Activated naive CD8-positive, alpha-beta T cell treated with anti-CD3 and anti-CD28 coated beads, Interleukin-2, amount 50 U/mL, for 24 hours (primary cell): ENCODE results near the gene DCAF8.

Experiments used
- ATAC-seq: fragments of 150-1000 bp; cut with Tn5 transposase; one replicate; pipeline ENCODE4 v1.10.0; 2021
- DNase-seq: peaks from one replicate; pipeline ENCODE4 v3.0.0; 2021
- H3K27ac Mint-ChIP-seq: one replicate; pipeline ENCODE4 v1.8.0; 2021; ENCODE audit warnings: mild to moderate bottlenecking, mixed read lengths
- H3K27me3 Mint-ChIP-seq: one replicate; pipeline ENCODE4 v1.8.0; 2021; ENCODE audit warnings: mixed read lengths
- H3K36me3 Mint-ChIP-seq: one replicate; pipeline ENCODE4 v1.8.0; 2021; ENCODE audit warnings: low read depth, mixed read lengths
- H3K4me1 Mint-ChIP-seq: one replicate; pipeline ENCODE4 v1.8.0; 2021; ENCODE audit warnings: mixed read lengths
- H3K4me3 Mint-ChIP-seq: one replicate; pipeline ENCODE4 v1.8.0; 2021; ENCODE audit warnings: mild to moderate bottlenecking, moderate library complexity, mixed read lengths
- H3K9me3 Mint-ChIP-seq: one replicate; pipeline ENCODE4 v1.8.0; 2021; ENCODE audit warnings: mixed read lengths

DCAF8 gene

GRCh38 chr1:160251687-160252526 lies 10.4 kb downstream of the DCAF8 start:
- H3K9me3 Mint-ChIP-seq, result no peaks in the 10 kb centered on the region
- H3K27ac Mint-ChIP-seq, result no peak overlapping the region
- ATAC-seq (peak; percentile 81), DNase-seq (peak; percentile 26)
- H3K4me3 Mint-ChIP-seq, result no peak overlapping the region
- H3K4me1 Mint-ChIP-seq, result peaks cover 16% of the 10 kb centered on the region
- peaks cover 4% of the 10 kb centered on the region for H3K36me3 Mint-ChIP-seq
- H3K27me3 Mint-ChIP-seq, result no peaks in the 10 kb centered on the region

- no peaks in the 10 kb centered on the region for H3K27me3 Mint-ChIP-seq
- H3K27ac Mint-ChIP-seq, result no peak overlapping the region
- ATAC-seq (no peak), DNase-seq (no peak)
- no peak overlapping the region for H3K4me3 Mint-ChIP-seq
- no peaks in the 10 kb centered on the region for H3K9me3 Mint-ChIP-seq
- peaks cover 10% of the 10 kb centered on the region for H3K4me1 Mint-ChIP-seq
- peaks cover 4% of the 10 kb centered on the region for H3K36me3 Mint-ChIP-seq
Observed at GRCh38 chr1:160251011-160251410, 11.3 kb downstream of the DCAF8 start.

GRCh38 chr1:160247053-160247452 lies 15.3 kb downstream of the DCAF8 start:
- Mint-ChIP-seq H3K27me3 (no peaks in the 10 kb centered on the region), H3K36me3 (peaks cover 12% of the 10 kb centered on the region), H3K27ac (no peak overlapping the region), H3K9me3 (no peaks in the 10 kb centered on the region), H3K4me1 (peaks cover 9% of the 10 kb centered on the region), H3K4me3 (no peak overlapping the region)
- no peak for ATAC-seq
- DNase-seq, result no peak

- no peak for ATAC-seq
- DNase-seq, result no peak
- H3K4me3 Mint-ChIP-seq, result no peak overlapping the region
- peaks cover 18% of the 10 kb centered on the region for H3K36me3 Mint-ChIP-seq
- H3K27me3 Mint-ChIP-seq, result no peaks in the 10 kb centered on the region
- H3K9me3 Mint-ChIP-seq, result no peaks in the 10 kb centered on the region
- no peak overlapping the region for H3K27ac Mint-ChIP-seq
- H3K4me1 Mint-ChIP-seq, result peaks cover 3% of the 10 kb centered on the region
Observed at GRCh38 chr1:160245434-160245833, 16.9 kb downstream of the DCAF8 start.

GRCh38 chr1:160244209-160244608 lies 18.1 kb downstream of the DCAF8 start:
- peaks cover 3% of the 10 kb centered on the region for H3K4me1 Mint-ChIP-seq
- no peak overlapping the region for H3K27ac Mint-ChIP-seq
- peaks cover 27% of the 10 kb centered on the region for H3K36me3 Mint-ChIP-seq

GRCh38 chr1:160243767-160244166 lies 18.6 kb downstream of the DCAF8 start:
- Mint-ChIP-seq H3K4me1 (peaks cover 3% of the 10 kb centered on the region), H3K27ac (no peak overlapping the region), H3K36me3 (peaks cover 31% of the 10 kb centered on the region), H3K27me3 (no peaks in the 10 kb centered on the region), H3K4me3 (no peak overlapping the region), H3K9me3 (no peaks in the 10 kb centered on the region)
- no peak for DNase-seq
- ATAC-seq, result no peak

More at GRCh38 chr1:160244209-160244608, 18.1 kb downstream of the DCAF8 start:
- H3K4me3 Mint-ChIP-seq, result no peak overlapping the region
- DNase-seq, result no peak
- ATAC-seq, result no peak
- no peaks in the 10 kb centered on the region for H3K27me3 Mint-ChIP-seq
- no peaks in the 10 kb centered on the region for H3K9me3 Mint-ChIP-seq

GRCh38 chr1:160239582-160240299 lies 22.6 kb downstream of the DCAF8 start:
- H3K27me3 Mint-ChIP-seq, result no peaks in the 10 kb centered on the region
- H3K36me3 Mint-ChIP-seq, result peaks cover 53% of the 10 kb centered on the region
- H3K4me1 Mint-ChIP-seq, result no peaks in the 10 kb centered on the region
- no peak for DNase-seq
- no peak overlapping the region for H3K27ac Mint-ChIP-seq
- no peaks in the 10 kb centered on the region for H3K9me3 Mint-ChIP-seq
- no peak for ATAC-seq
- no peak overlapping the region for H3K4me3 Mint-ChIP-seq

GRCh38 chr1:160238408-160238807 lies 23.9 kb downstream of the DCAF8 start:
- peaks cover 54% of the 10 kb centered on the region for H3K36me3 Mint-ChIP-seq
- H3K4me3 Mint-ChIP-seq, result no peak overlapping the region
- no peaks in the 10 kb centered on the region for H3K9me3 Mint-ChIP-seq
- ATAC-seq (no peak), DNase-seq (no peak)
- no peaks in the 10 kb centered on the region for H3K27me3 Mint-ChIP-seq
- H3K4me1 Mint-ChIP-seq, result peaks cover 6% of the 10 kb centered on the region
- H3K27ac Mint-ChIP-seq, result no peak overlapping the region

GRCh38 chr1:160237558-160237957 lies 24.8 kb downstream of the DCAF8 start:
- Mint-ChIP-seq H3K36me3 (peaks cover 52% of the 10 kb centered on the region), H3K4me1 (peaks cover 6% of the 10 kb centered on the region), H3K4me3 (no peak overlapping the region), H3K27ac (no peak overlapping the region), H3K9me3 (no peaks in the 10 kb centered on the region), H3K27me3 (no peaks in the 10 kb centered on the region)
- DNase-seq (no peak), ATAC-seq (no peak)

- H3K4me1 Mint-ChIP-seq, result peaks cover 6% of the 10 kb centered on the region
- H3K9me3 Mint-ChIP-seq, result no peaks in the 10 kb centered on the region
- no peaks in the 10 kb centered on the region for H3K27me3 Mint-ChIP-seq
- no peak overlapping the region for H3K27ac Mint-ChIP-seq
- H3K4me3 Mint-ChIP-seq, result no peak overlapping the region
- ATAC-seq, result no peak
- DNase-seq, result no peak
- peaks cover 52% of the 10 kb centered on the region for H3K36me3 Mint-ChIP-seq
Observed at GRCh38 chr1:160236806-160237205, 25.5 kb downstream of the DCAF8 start.

- H3K36me3 Mint-ChIP-seq, result peaks cover 54% of the 10 kb centered on the region
Observed at GRCh38 chr1:160232911-160233310, 29.4 kb downstream of the DCAF8 start.

GRCh38 chr1:160228431-160228830 lies 33.9 kb downstream of the DCAF8 start:
- Mint-ChIP-seq H3K36me3 (peaks cover 47% of the 10 kb centered on the region), H3K4me1 (no peaks in the 10 kb centered on the region), H3K9me3 (no peaks in the 10 kb centered on the region), H3K4me3 (no peak overlapping the region), H3K27me3 (no peaks in the 10 kb centered on the region), H3K27ac (no peak overlapping the region)
- DNase-seq (no peak), ATAC-seq (no peak)

More at GRCh38 chr1:160232911-160233310, 29.4 kb downstream of the DCAF8 start:
- no peak overlapping the region for H3K27ac Mint-ChIP-seq
- H3K27me3 Mint-ChIP-seq, result no peaks in the 10 kb centered on the region
- ATAC-seq (no peak), DNase-seq (no peak)
- no peak overlapping the region for H3K4me3 Mint-ChIP-seq
- H3K4me1 Mint-ChIP-seq, result peaks cover 6% of the 10 kb centered on the region
- no peaks in the 10 kb centered on the region for H3K9me3 Mint-ChIP-seq

GRCh38 chr1:160227561-160227960 lies 34.8 kb downstream of the DCAF8 start:
- ATAC-seq (no peak), DNase-seq (no peak)
- H3K4me3 Mint-ChIP-seq, result no peak overlapping the region
- peaks cover 48% of the 10 kb centered on the region for H3K36me3 Mint-ChIP-seq
- H3K27me3 Mint-ChIP-seq, result no peaks in the 10 kb centered on the region
- no peak overlapping the region for H3K27ac Mint-ChIP-seq
- H3K9me3 Mint-ChIP-seq, result no peaks in the 10 kb centered on the region
- H3K4me1 Mint-ChIP-seq, result no peaks in the 10 kb centered on the region

- DNase-seq (no peak), ATAC-seq (no peak)
- Mint-ChIP-seq H3K36me3 (peaks cover 49% of the 10 kb centered on the region), H3K27ac (no peak overlapping the region), H3K27me3 (no peaks in the 10 kb centered on the region), H3K4me3 (no peak overlapping the region), H3K9me3 (no peaks in the 10 kb centered on the region), H3K4me1 (no peaks in the 10 kb centered on the region)
Observed at GRCh38 chr1:160227034-160227433, 35.3 kb downstream of the DCAF8 start.

GRCh38 chr1:160226623-160227022 lies 35.7 kb downstream of the DCAF8 start:
- ATAC-seq, result no peak
- Mint-ChIP-seq H3K9me3 (no peaks in the 10 kb centered on the region), H3K36me3 (peaks cover 53% of the 10 kb centered on the region), H3K4me3 (no peak overlapping the region), H3K27me3 (no peaks in the 10 kb centered on the region), H3K27ac (no peak overlapping the region), H3K4me1 (no peaks in the 10 kb centered on the region)
- no peak for DNase-seq
